ENCODE data around the gene IGLON5. TPM values are rescaled to one million over a fixed set of nuclear protein-coding genes. Genes with fewer than 3 reads are reported as not detected.
A peak's percentile ranks its signal among the peaks of the same experiment; 100 is the strongest.

Gene IGLON5
- total RNA-seq, 4 donors from 2014 or later: not detected

DNA sequence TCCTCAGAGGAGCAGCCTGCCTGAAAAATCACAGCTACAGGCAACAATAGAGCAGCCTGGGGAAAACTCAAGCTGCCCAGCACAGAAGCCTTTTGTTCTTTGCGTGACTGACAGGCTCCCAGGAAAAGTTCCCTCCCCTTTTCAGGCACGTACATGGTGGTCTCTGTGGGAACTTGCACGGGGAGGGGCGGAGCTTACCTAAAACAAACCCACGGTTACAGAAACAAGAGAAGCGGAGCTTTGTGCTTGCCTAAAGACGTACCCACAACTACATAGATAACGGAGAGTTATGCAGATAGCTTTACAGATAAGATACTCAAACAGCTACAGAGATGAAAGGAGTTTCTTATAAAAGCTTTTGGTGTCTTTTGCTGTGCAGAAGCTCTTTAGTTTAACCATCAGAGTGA lies 43.3 kb downstream of the IGLON5 start:
- no peak for ATAC-seq
- WGBS, 2 donors (ENCODE audit: low coverage in 1 of 2): 40 to 41% methylated on average over 3 to 8 of the region's 8 CpGs
- H3K9me3 ChIP-seq: no peaks in the 10 kb centered on the region
- peaks cover 0 to 33% of the 10 kb centered on the region in 2 donors for H3K36me3 ChIP-seq
- H3K27ac ChIP-seq: no peak overlapping the region
- H3K27me3 ChIP-seq: no peaks in the 10 kb centered on the region
- TF ChIP-seq CTCF (IDR thresholded peaks at IDR 0.05) (no peak), POLR2AphosphoS5 (IDR thresholded peaks at IDR 0.05) (no peak), POLR2A (IDR thresholded peaks at IDR 0.05) (no peak), EP300 (IDR thresholded peaks at IDR 0.05) (no peak)
- no peak overlapping the region for H3K4me3 ChIP-seq
- peaks cover 0 to 15% (median 0%) of the 10 kb centered on the region in 3 donors for H3K4me1 ChIP-seq

DNA sequence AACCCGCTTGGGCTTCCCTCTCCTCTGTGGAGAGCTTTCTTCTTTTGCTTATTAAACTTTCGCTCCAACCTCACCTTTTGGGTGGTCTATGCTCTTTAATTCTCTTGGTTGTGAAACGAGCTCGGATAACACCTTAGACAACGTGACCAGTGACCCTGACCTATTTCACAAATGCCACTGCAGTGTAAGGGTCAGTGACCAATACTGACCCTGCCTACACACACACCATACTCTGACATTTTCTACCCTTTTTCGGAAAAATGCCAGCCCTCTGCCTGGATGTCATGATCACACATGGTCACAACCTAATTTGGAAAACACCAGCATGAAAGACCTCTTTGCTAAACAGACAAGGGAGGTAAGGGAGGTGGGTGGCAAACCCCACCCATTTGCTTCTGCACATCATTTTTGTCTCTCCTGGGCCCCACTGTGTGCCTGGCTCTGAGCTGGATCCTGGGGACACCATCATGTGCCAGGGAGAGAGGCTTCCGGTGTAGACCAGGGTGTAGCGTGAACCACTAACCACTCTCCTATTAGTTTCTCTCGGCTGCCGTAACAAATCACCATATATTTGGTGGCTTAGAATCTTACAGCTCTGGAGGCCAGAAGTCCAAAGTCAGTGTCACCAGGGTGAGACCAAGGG lies 44.8 kb downstream of the IGLON5 start:
- no peak for ATAC-seq
- 95 to 100% methylated on average over 2 to 8 of the region's 10 CpGs for WGBS, 2 donors (ENCODE audit: low coverage in 1 of 2)
- TF ChIP-seq EP300 (IDR thresholded peaks at IDR 0.05): no peak
- no peak for TF ChIP-seq POLR2AphosphoS5 (IDR thresholded peaks at IDR 0.05)
- TF ChIP-seq POLR2A (IDR thresholded peaks at IDR 0.05): no peak
- no peak for TF ChIP-seq CTCF (IDR thresholded peaks at IDR 0.05)

DNA sequence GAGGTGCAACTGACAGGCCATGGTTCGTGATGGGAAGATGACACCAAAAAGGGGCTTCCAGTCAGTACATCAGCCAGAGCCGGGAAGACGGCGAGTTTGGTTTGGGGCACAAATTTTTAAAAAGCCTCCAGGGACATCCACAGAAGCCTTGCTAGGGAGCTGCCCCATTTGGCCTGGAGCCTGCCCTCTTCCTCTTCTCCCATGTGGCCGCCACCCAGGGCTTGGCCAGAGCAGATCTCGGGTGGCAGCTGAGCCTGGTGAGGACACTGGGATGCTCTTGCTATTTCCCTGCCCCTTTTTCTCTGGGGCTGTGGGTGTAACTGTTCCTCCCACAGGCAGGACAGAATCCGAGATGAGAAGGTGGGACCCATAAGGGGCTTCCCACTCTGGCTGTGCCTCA lies 46.5 kb downstream of the IGLON5 start:
- no peak for ATAC-seq
- H3K4me1 ChIP-seq: peaks cover 0 to 30% (median 4%) of the 10 kb centered on the region in 3 donors
- WGBS, 2 donors (ENCODE audit: low coverage in 1 of 2): 82 to 86% methylated on average over 3 to 4 of the region's 7 CpGs

More for the DNA sequence above, 44.8 kb downstream of the IGLON5 start:
- Histone ChIP-seq H3K4me1 (peaks cover 0 to 17% (median 0%) of the 10 kb centered on the region in 3 donors), H3K4me3 (no peak overlapping the region), H3K36me3 (peaks cover 0 to 18% of the 10 kb centered on the region in 2 donors), H3K9me3 (no peaks in the 10 kb centered on the region), H3K27ac (no peak overlapping the region), H3K27me3 (no peaks in the 10 kb centered on the region)

GRCh38 chr19:51359294-51359693 lies 47.9 kb downstream of the IGLON5 start:
- Histone ChIP-seq H3K9me3 (no peaks in the 10 kb centered on the region), H3K4me3 (no peak overlapping the region), H3K27me3 (no peaks in the 10 kb centered on the region), H3K27ac (peak overlapping the region in 3 of 4 donors; percentile 46 to 98 (median 58)), H3K36me3 (no peaks in the 10 kb centered on the region), H3K4me1 (peaks cover 0 to 44% (median 6%) of the 10 kb centered on the region in 3 donors)
- WGBS, 2 donors (ENCODE audit: low coverage in 1 of 2): 32 to 50% methylated on average over 2 to 3 of the region's 4 CpGs
- TF ChIP-seq EP300 (IDR thresholded peaks at IDR 0.05) (no peak), POLR2A (IDR thresholded peaks at IDR 0.05) (no peak), POLR2AphosphoS5 (IDR thresholded peaks at IDR 0.05) (no peak), CTCF (IDR thresholded peaks at IDR 0.05) (no peak)
- no peak for ATAC-seq

More for the DNA sequence above, 46.5 kb downstream of the IGLON5 start:
- TF ChIP-seq POLR2AphosphoS5 (IDR thresholded peaks at IDR 0.05) (no peak), EP300 (IDR thresholded peaks at IDR 0.05) (no peak), CTCF (IDR thresholded peaks at IDR 0.05) (no peak), POLR2A (IDR thresholded peaks at IDR 0.05) (no peak)
- Histone ChIP-seq H3K36me3 (peaks cover 0 to 1% of the 10 kb centered on the region in 2 donors), H3K27me3 (no peaks in the 10 kb centered on the region), H3K9me3 (no peaks in the 10 kb centered on the region), H3K4me3 (no peak overlapping the region), H3K27ac (peak overlapping the region in 1 of 4 donors; percentile 98)

- H3K9me3 ChIP-seq: no peaks in the 10 kb centered on the region
- no peak for ATAC-seq
- no peaks in the 10 kb centered on the region for H3K36me3 ChIP-seq
- H3K27me3 ChIP-seq: no peaks in the 10 kb centered on the region
- no peak for TF ChIP-seq EP300 (IDR thresholded peaks at IDR 0.05)
- TF ChIP-seq POLR2AphosphoS5 (IDR thresholded peaks at IDR 0.05): no peak
- no peak for TF ChIP-seq CTCF (IDR thresholded peaks at IDR 0.05)
- no peak for TF ChIP-seq POLR2A (IDR thresholded peaks at IDR 0.05)
- WGBS, 2 donors (ENCODE audit: low coverage in 1 of 2): 82 to 100% methylated on average over 1 to 11 of the region's 13 CpGs
- peaks cover 0 to 53% (median 17%) of the 10 kb centered on the region in 3 donors for H3K4me1 ChIP-seq
- no peak overlapping the region for H3K4me3 ChIP-seq
- peak overlapping the region in 3 of 4 donors; percentile 45 to 98 (median 97) for H3K27ac ChIP-seq
Observed at GRCh38 chr19:51361239-51361638, 49.8 kb downstream of the IGLON5 start.

All from gastroesophageal sphincter (tissue), 4 donors.